Mesothelial cell of epicardium (in vitro differentiated cells): Measurements from ENCODE around the gene ANKS6. TPM values are rescaled to one million over a fixed set of nuclear protein-coding genes. Genes with fewer than 3 reads are reported as not detected.

ENCODE experiments used
- DNase-seq, 2 experiments: peaks; one replicate each; pipeline ENCODE4 v3.0.0; 2021; ENCODE audit warnings: low spot score in 2 of 2; ENCODE audit not compliant: unreplicated experiment in 2 of 2
- H3K27ac Mint-ChIP-seq: 2 replicates; pipeline ENCODE4 v1.8.0; 2021; ENCODE audit warnings: mixed read lengths
- H3K27me3 Mint-ChIP-seq: 2 replicates; pipeline ENCODE4 v1.8.0; 2021; ENCODE audit warnings: low read depth, mixed read lengths
- H3K36me3 Mint-ChIP-seq: 2 replicates; pipeline ENCODE4 v1.8.0; 2021; ENCODE audit warnings: mixed read lengths
- H3K4me1 Mint-ChIP-seq: 2 replicates; pipeline ENCODE4 v1.8.0; 2021; ENCODE audit warnings: mixed read lengths
- H3K4me3 Mint-ChIP-seq: 2 replicates; pipeline ENCODE4 v1.8.0; 2021; ENCODE audit warnings: mild to moderate bottlenecking, moderate library complexity, mixed read lengths
- H3K9me3 Mint-ChIP-seq: 2 replicates; pipeline ENCODE4 v1.8.0; 2021; ENCODE audit warnings: mixed read lengths
- CTCF ChIP-seq: fragments of 200-600 bp; sonication (generic); IDR thresholded peaks from one replicate; pipeline ENCODE4 v1.5.0; 2021; ENCODE audit warnings: antibody characterized with exemption; ENCODE audit not compliant: unreplicated experiment
- total RNA-seq: library from RNA; stranded (reverse); gene quantifications from 3 replicates; pipeline ENCODE4 v1.2.1, GENCODE V29; 2021

The ANKS6 gene
- total RNA-seq, 1 donor from 2014 or later, result 42.0 TPM

- Mint-ChIP-seq H3K4me3 (no peak overlapping the region), H3K4me1 (no peaks in the 10 kb centered on the region), H3K36me3 (peaks cover 57% of the 10 kb centered on the region), H3K27me3 (no peaks in the 10 kb centered on the region), H3K9me3 (no peaks in the 10 kb centered on the region), H3K27ac (no peak overlapping the region)
- no peak for DNase-seq
- no peak for TF ChIP-seq CTCF
Measured at GRCh38 chr9:98750364-98751060, 45.8 kb downstream of the ANKS6 start.

- H3K27ac Mint-ChIP-seq, result no peak overlapping the region
- no peak for DNase-seq
- no peak overlapping the region for H3K4me3 Mint-ChIP-seq
- H3K9me3 Mint-ChIP-seq, result no peaks in the 10 kb centered on the region
- no peaks in the 10 kb centered on the region for H3K4me1 Mint-ChIP-seq
- TF ChIP-seq CTCF, result no peak
- H3K36me3 Mint-ChIP-seq, result peaks cover 40% of the 10 kb centered on the region
- H3K27me3 Mint-ChIP-seq, result no peaks in the 10 kb centered on the region
Measured at GRCh38 chr9:98747476-98747875, 48.9 kb downstream of the ANKS6 start.

GRCh38 chr9:98745470-98745869, 50.9 kb downstream of the ANKS6 start:
- no peak overlapping the region for H3K4me3 Mint-ChIP-seq
- no peaks in the 10 kb centered on the region for H3K27me3 Mint-ChIP-seq
- TF ChIP-seq CTCF, result no peak
- H3K27ac Mint-ChIP-seq, result no peak overlapping the region
- no peaks in the 10 kb centered on the region for H3K4me1 Mint-ChIP-seq
- H3K9me3 Mint-ChIP-seq, result no peaks in the 10 kb centered on the region
- peaks cover 30% of the 10 kb centered on the region for H3K36me3 Mint-ChIP-seq
- DNase-seq, result no peak

GRCh38 chr9:98743818-98744611, 52.3 kb downstream of the ANKS6 start:
- no peak overlapping the region for H3K27ac Mint-ChIP-seq
- no peak for TF ChIP-seq CTCF

GRCh38 chr9:98743329-98743728, 53.0 kb downstream of the ANKS6 start:
- Mint-ChIP-seq H3K4me3 (no peak overlapping the region), H3K9me3 (peaks cover 10% of the 10 kb centered on the region), H3K4me1 (no peaks in the 10 kb centered on the region), H3K27ac (no peak overlapping the region), H3K36me3 (peaks cover 25% of the 10 kb centered on the region), H3K27me3 (no peaks in the 10 kb centered on the region)
- TF ChIP-seq CTCF, result no peak
- no peak for DNase-seq

More at GRCh38 chr9:98743818-98744611, 52.3 kb downstream of the ANKS6 start:
- Mint-ChIP-seq H3K4me3 (no peak overlapping the region), H3K36me3 (peaks cover 26% of the 10 kb centered on the region), H3K9me3 (peaks cover 4% of the 10 kb centered on the region), H3K4me1 (no peaks in the 10 kb centered on the region), H3K27me3 (no peaks in the 10 kb centered on the region)
- no peak for DNase-seq
